IMR-90 (cell line): ENCODE data around the gene GRAMD4.

Source experiments
- BHLHE40 ChIP-seq: fragments of 150-350 bp; IDR thresholded peaks from 2 replicates; pipeline ENCODE4 v1.6.1; 2016; ENCODE audit warnings: mild to moderate bottlenecking, low read depth, low read length
- POLR2A ChIP-seq: IDR thresholded peaks from 2 replicates; pipeline ENCODE4 v1.6.1; 2012; ENCODE audit warnings: mild to moderate bottlenecking, low read depth, low read length
- RAD21 ChIP-seq: IDR thresholded peaks from 2 replicates; pipeline ENCODE4 v1.6.1; 2012; ENCODE audit warnings: low read length, improper control_type of control experiment
- RFX5 ChIP-seq: IDR thresholded peaks from 2 replicates; pipeline ENCODE4 v1.8.0; 2012; ENCODE audit warnings: low read depth, mild to moderate bottlenecking, low read length, moderate library complexity
- SMC3 ChIP-seq: fragments of 150-350 bp; IDR thresholded peaks from 2 replicates; pipeline ENCODE4 v1.6.1; 2016; ENCODE audit warnings: low read depth, mild to moderate bottlenecking, antibody characterized with exemption, low read length, moderate library complexity
- TF ChIP-seq, protein P1 (sequence below): conservative IDR thresholded peaks from 2 replicates; pipeline ENCODE4 v1.5.1; 2012; ENCODE audit warnings: mild to moderate bottlenecking, low read depth, low read length, improper control_type of control experiment
- TF ChIP-seq, protein P2 (sequence below): fragments of 150-350 bp; IDR thresholded peaks from 2 replicates; pipeline ENCODE4 v1.6.1; 2016; ENCODE audit warnings: low read depth, mild to moderate bottlenecking, low read length, moderate library complexity, borderline replicate concordance

DNA sequence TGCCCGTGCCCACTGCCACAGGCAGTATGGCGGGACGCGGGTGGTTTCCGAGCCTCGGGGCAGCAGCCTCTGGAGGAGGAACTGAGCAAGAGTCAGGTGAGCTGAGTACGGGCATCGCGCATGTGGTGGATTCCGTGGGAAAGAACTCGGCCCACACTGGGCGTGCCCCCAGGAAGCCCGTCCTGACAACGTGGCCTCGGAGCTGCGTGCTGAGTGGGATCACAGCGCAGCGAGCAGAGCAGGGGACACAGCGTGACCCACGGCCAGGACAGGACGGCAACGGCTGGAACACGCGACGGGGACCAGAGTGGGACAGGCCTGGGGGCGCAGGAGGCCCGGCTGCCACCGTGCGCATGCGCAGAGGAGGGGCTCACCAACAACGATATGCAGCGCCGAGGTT is 81.1 kb downstream of the GRAMD4 start:
- TF ChIP-seq POLR2A (no peak), SMC3 (no peak), BHLHE40 (no peak), RAD21 (no peak), RFX5 (no peak)
- TF ChIP-seq, protein P1, sequence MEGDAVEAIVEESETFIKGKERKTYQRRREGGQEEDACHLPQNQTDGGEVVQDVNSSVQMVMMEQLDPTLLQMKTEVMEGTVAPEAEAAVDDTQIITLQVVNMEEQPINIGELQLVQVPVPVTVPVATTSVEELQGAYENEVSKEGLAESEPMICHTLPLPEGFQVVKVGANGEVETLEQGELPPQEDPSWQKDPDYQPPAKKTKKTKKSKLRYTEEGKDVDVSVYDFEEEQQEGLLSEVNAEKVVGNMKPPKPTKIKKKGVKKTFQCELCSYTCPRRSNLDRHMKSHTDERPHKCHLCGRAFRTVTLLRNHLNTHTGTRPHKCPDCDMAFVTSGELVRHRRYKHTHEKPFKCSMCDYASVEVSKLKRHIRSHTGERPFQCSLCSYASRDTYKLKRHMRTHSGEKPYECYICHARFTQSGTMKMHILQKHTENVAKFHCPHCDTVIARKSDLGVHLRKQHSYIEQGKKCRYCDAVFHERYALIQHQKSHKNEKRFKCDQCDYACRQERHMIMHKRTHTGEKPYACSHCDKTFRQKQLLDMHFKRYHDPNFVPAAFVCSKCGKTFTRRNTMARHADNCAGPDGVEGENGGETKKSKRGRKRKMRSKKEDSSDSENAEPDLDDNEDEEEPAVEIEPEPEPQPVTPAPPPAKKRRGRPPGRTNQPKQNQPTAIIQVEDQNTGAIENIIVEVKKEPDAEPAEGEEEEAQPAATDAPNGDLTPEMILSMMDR = no peak
- TF ChIP-seq, protein P2, sequence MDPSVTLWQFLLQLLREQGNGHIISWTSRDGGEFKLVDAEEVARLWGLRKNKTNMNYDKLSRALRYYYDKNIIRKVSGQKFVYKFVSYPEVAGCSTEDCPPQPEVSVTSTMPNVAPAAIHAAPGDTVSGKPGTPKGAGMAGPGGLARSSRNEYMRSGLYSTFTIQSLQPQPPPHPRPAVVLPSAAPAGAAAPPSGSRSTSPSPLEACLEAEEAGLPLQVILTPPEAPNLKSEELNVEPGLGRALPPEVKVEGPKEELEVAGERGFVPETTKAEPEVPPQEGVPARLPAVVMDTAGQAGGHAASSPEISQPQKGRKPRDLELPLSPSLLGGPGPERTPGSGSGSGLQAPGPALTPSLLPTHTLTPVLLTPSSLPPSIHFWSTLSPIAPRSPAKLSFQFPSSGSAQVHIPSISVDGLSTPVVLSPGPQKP = no peak
